ENCODE measurements around the gene ASIC2. TPM values are rescaled to one million over a fixed set of nuclear protein-coding genes. Genes with fewer than 3 reads are reported as not detected.

ASIC2 gene
- total RNA-seq, 1 experiment from 2014 or later = 4.1 TPM

DNA sequence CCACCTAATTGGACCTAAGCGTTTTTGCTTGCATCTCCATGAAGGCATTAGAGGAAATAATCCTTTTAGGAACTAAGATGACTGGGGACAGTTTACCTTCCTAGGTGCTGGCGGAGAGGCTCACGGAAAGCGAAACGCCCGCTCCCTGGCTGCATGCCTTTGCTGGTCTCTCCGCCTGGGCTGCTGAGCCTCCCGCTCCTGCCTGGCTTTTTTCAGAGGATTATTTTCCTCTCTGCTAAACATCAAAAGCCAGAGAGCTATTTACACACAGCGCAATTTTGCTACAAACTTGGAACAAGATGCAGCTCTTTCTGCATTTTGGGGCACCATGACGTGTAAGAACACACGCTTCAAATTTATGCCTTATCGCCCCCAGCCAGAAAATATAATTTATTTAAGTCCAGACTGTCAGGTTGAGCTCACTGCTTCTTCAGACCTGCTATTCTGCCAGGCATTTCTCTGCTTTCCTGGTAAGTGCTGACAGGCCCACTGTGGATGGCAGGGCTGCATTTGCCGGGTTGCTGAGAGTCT lies 177.0 kb downstream of the ASIC2 start:
- no peaks in the 10 kb centered on the region for H3K9me3 ChIP-seq (ENCODE audit: control insufficient read depth, insufficient read depth, low read depth, low read length)
- ChIA-PET POLR2A (no interaction called here), CTCF (no interaction called here)
- H3K36me3 ChIP-seq (ENCODE audit: control insufficient read depth, insufficient read depth, low read length) = no peaks in the 10 kb centered on the region
- TF ChIP-seq SIN3A (IDR thresholded peaks at IDR 0.05; ENCODE audit: borderline replicate concordance, insufficient read depth, low read depth, low read length) = no peak
- no peak for TF ChIP-seq REST (IDR thresholded peaks at IDR 0.05; ENCODE audit: insufficient read depth in 1 of 2, low read depth in 2 of 2, low read length in 1 of 2)
- TF ChIP-seq TCF7L2 (IDR thresholded peaks at IDR 0.05; ENCODE audit: low read depth, low read length) = no peak
- TF ChIP-seq POLR2AphosphoS5 (IDR thresholded peaks at IDR 0.05; ENCODE audit: low read depth, low read length) = no peak
- TF ChIP-seq, protein P1, sequence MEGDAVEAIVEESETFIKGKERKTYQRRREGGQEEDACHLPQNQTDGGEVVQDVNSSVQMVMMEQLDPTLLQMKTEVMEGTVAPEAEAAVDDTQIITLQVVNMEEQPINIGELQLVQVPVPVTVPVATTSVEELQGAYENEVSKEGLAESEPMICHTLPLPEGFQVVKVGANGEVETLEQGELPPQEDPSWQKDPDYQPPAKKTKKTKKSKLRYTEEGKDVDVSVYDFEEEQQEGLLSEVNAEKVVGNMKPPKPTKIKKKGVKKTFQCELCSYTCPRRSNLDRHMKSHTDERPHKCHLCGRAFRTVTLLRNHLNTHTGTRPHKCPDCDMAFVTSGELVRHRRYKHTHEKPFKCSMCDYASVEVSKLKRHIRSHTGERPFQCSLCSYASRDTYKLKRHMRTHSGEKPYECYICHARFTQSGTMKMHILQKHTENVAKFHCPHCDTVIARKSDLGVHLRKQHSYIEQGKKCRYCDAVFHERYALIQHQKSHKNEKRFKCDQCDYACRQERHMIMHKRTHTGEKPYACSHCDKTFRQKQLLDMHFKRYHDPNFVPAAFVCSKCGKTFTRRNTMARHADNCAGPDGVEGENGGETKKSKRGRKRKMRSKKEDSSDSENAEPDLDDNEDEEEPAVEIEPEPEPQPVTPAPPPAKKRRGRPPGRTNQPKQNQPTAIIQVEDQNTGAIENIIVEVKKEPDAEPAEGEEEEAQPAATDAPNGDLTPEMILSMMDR (IDR thresholded peaks at IDR 0.05) = no peak
- intact Hi-C loops (cut with micrococcal nuclease; ENCODE audit: unreplicated experiment) (no loop called here), in situ Hi-C loops (cut with HindIII; ENCODE audit: low pct_unique_long_range_greater_than_20kb, low sequenced_read_pairs) (no loop called here)
- no peak for ATAC-seq
- no peak overlapping the region for H3K4me3 ChIP-seq (ENCODE audit: low read depth in 2 of 2, low read length in 2 of 2)
- no peak overlapping the region for H3K27ac ChIP-seq (ENCODE audit: low read length)
- BruUV-seq (replicated peaks) = no TSS peak
- no peaks in the 10 kb centered on the region for H3K27me3 ChIP-seq (ENCODE audit: control insufficient read depth, insufficient read depth, low read length)
- no peak for DNase-seq (ENCODE audit: low read depth, low spot score)
- peaks cover 12% of the 10 kb centered on the region for H3K4me1 ChIP-seq (ENCODE audit: control insufficient read depth, insufficient read depth, low read length)

DNA sequence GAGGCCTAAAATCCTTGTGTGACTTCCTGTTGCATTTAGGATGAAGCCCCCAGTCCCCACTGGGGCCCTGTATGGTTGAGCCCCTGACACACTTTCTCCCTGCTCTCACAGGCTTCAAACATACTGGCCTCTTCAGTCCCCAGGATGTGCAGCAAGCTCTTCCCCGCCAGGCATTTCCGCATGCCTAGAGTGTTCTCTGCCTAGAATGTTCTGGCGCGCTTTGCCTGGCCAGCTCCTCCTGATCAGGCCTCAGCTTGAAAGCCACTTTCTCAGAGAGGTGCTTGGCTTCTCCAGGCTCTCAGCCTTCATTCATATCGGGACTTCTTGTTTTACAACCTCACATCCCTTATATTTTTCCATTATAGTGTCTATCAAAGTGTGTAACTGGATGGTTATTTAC lies 177.7 kb downstream of the ASIC2 start:
- Histone ChIP-seq H3K9me3 (ENCODE audit: control insufficient read depth, insufficient read depth, low read depth, low read length) (no peaks in the 10 kb centered on the region), H3K36me3 (ENCODE audit: control insufficient read depth, insufficient read depth, low read length) (no peaks in the 10 kb centered on the region), H3K27me3 (ENCODE audit: control insufficient read depth, insufficient read depth, low read length) (no peaks in the 10 kb centered on the region), H3K4me3 (ENCODE audit: low read depth in 2 of 2, low read length in 2 of 2) (no peak overlapping the region), H3K27ac (ENCODE audit: low read length) (no peak overlapping the region), H3K4me1 (ENCODE audit: control insufficient read depth, insufficient read depth, low read length) (peaks cover 12% of the 10 kb centered on the region)
- ATAC-seq (no peak), DNase-seq (ENCODE audit: low read depth, low spot score) (no peak)
- TF ChIP-seq TCF7L2 (IDR thresholded peaks at IDR 0.05; ENCODE audit: low read depth, low read length) (no peak), SIN3A (IDR thresholded peaks at IDR 0.05; ENCODE audit: borderline replicate concordance, insufficient read depth, low read depth, low read length) (no peak), POLR2AphosphoS5 (IDR thresholded peaks at IDR 0.05; ENCODE audit: low read depth, low read length) (no peak), REST (IDR thresholded peaks at IDR 0.05; ENCODE audit: insufficient read depth in 1 of 2, low read depth in 2 of 2, low read length in 1 of 2) (no peak)
- TF ChIP-seq, protein P1 (IDR thresholded peaks at IDR 0.05) = no peak
- no TSS peak for BruUV-seq (replicated peaks)
- ChIA-PET CTCF (no interaction called here), POLR2A (no interaction called here)
- intact Hi-C loops (cut with micrococcal nuclease; ENCODE audit: unreplicated experiment) = no loop called here
- in situ Hi-C loops (cut with HindIII; ENCODE audit: low pct_unique_long_range_greater_than_20kb, low sequenced_read_pairs) = no loop called here

Measured in Panc1 (cell line).